HG02642 (cell line): ENCODE data around the gene CPEB4.
A peak's percentile ranks its signal among the peaks of the same experiment; 100 is the strongest.

Experiments
- ATAC-seq: cut with Tn5 transposase; IDR thresholded peaks from one replicate; pipeline ENCODE4 v1.9.1; 2021; ENCODE audit warnings: mild to moderate bottlenecking; ENCODE audit not compliant: unreplicated experiment, poor library complexity

Gene CPEB4

DNA sequence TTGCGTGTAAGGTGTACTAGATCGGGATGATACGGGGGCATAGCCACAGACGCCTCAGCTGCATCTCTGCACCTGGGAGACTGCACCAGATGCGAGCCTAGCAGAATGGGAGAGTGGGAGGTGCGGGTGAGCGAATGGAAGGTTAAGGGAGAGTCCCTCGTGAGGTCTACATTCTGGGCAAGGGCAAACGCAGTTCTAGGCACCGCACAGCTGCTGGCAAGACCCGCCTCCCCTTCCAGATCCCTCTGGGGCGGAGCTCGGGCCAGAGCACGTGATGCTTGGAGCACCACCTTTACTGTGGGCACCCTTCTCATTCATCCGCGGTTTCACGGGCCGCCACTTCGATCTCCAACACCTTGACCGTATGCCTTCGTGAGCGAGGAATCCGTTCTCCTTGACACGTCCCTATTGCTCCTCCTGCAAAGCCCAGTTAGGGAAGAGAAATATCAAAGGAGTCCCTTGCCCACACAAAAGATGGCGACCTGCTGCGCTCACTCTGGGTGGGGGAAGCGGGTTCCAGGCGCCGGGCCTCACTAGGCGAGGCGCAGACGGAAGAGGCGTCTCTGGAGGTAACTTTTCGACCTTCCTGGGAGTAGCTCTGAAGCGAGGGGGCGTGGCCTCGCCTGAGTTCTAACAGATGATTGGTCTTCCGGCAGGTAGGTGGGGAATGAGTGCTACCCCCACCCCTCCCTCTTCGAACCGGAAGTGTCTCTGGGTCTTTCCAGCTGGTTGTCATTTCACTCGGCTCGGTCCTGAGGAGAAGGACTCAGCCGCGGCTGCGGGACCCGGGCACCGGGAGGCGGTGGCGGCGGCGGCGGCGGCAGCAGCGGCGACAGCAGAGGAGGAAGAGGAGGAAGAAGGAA is at the start of gene CPEB4:
TSS of gene CPEB4 (plus strand) at position 740 of the 863 bp plus-strand sequence. CDS start 1,385 bp downstream, outside the sequence.
- ATAC-seq = peak; percentile 96

DNA sequence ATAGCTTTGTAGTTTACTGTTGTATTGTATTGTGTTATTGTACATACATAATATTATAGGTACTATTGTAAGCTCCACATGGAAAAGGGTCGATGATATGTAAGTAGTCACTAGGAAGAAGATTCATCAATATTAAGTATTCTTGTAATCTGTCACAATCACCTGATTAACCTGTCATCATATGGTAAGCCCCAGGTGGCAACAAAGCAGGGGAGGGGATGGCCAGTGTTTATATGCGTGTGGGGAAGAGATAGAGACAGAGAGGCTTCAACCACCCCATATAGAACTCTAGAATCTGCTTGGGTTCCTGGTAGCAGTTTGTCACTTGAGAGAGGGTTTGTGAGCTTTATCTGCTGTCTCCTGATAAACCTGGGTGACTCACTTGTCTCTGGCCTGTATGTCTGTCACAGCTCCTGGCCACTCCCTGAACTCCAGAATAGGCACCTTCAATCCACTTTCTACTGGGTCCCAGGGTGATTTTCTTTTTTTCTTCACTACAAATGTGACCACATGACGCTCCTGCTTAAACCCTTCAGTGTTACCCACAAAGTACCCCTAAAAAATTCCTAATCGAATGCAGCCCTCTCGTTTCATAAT is 48.9 kb upstream of the CPEB4 start:
- no peak for ATAC-seq

DNA sequence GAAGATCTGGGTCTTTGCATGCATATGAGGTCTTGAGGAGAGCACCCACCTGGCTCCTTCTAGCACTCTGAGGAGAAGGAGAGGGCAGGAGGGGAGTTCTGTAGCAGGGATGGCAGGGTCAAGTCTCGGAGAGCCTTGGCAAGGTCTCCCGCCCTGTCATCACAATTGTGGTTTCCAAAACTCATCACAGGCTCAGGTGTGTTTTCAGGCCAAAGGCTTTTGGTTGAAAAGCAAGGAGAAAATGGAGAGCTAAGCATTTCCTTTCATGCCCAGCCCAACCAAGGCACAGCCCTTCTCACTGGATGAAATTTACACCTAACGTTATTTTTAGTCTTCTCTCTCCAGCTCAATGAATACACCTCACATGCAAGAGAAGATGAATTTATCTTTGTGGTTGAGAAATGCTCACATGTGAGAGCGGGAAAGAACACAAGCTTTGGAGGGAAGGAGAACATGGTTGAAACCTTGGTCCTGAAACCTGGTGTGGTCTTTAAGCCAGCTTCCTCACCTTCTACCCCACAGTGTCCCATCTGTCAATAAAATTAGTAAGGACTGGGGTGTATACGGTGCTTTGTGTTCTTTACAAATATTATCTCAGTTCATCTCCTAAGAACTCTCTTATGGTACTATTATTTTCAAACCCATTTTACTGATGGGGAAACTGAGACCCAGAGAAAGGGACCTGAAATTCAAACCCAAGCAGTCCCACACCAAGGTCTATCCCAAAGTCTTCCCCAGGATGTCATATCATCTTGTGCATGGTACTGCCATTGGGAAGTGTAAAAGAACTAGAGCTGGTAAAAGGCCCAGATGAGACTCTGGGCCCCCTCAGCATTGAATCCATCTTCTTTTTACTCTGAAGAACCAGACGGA is 47.8 kb upstream of the CPEB4 start:
- ATAC-seq = no peak

DNA sequence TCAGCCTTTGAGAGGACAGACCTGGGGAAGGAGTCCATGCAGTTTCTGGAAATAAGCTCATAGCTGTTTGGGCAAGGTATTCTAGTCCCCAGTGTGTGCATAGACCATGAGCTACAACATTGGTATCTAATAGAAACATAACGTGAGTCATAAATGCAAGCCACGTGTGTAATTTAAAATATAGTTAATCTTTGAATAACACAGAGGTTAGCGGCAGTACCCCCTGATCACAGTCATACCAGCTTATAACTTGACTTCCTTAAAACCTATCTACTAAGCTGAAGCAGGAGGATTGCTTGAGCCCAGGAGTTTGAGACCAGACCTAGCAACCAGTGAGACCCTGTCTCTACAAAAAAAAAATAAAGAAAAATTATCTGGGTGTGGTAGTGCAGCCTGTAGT is 46.4 kb upstream of the CPEB4 start:
- ATAC-seq = no peak

DNA sequence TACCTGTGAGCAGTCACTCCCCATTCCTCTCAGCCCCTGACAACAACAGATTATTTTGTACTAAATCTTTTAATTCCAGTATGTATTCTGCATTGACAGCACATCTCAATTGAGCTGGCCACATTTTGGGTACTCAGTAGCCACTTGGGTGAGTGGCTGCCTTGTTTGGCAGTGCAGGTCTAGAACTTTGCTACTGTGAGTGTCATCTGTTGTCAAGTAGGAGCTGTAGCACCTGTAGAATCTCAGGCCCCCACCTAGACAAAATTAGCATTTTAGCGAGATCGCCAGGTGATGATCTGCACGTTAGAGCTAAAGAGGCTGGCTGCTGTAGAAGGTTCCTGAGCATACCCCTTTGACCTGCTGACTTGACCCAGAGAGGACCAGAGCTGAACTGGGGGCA is 44.4 kb upstream of the CPEB4 start:
- ATAC-seq = no peak

DNA sequence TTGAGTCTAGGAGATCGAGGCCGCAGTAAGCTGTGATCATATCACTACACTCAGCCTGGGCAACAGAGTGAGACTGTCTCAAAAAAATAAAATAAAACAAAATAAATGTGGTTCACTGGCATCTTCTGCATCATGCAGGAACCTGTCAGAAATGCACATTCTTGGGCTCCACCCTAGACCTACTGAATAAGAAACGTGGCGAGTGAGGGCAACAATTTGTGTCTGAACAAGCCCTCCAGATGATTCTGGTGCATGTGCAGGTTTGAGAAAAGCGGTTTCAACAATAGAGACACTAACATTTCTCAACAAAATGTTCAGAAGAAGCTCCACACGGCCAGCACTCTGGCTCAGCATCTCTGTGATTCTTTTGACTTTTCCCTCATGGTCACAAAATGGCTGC is 42.8 kb upstream of the CPEB4 start:
- no peak for ATAC-seq

DNA sequence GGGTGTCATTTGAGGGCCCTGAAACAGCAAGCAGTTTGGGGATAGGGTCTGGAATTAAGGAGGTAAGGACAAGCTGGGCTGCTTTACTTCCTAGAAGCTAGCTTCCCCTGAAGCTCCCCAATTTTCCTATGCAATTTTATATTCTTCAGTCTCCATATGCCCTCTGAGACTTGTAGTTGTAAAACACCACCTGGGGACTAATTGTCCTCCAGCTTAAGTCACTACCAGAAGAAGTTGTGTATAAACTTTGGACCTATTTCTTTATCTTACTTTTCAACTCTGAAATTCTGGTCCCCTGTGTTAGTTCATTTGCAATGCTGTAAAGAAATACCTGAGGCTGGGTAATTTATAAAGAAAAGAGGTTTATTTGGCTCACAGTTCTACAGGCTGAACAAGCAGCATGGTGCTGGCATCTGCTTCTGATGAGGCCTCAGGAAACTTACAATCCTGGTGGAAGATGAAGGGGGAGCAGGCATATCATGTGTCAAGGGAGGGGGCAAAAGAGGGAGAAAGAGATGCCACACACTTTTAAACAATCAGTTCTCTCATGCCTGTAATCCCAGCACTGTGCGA is 41.1 kb upstream of the CPEB4 start:
- no peak for ATAC-seq

DNA sequence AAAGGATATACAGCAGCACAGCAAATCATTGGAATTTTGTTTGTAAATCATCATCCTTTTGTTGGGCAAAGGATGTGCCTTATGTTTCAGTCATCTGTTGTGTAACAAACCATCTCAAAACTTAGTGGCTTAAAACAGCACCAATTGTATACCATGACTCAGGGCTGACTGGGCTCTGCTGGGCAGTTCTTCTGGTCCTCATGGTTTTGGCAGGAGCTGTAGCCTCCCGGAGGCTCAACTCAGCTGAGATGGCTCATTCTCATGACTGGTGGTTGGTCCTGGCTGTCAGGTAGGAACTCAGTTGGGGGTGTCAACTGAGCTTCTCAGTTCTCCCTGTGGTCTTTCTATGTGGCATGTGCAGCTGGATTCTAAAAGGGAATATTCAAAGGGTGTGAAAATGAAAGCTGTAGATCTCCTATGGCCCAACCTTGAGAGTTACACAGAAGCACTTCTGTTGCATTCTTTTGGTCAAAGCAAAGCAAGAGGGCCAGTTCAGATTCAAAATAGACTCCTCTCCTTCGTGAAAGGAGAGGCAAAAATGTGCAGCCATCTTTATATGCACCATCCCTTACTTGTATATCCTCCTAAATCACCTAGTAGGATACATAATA is 39.1 kb upstream of the CPEB4 start:
- ATAC-seq = no peak

DNA sequence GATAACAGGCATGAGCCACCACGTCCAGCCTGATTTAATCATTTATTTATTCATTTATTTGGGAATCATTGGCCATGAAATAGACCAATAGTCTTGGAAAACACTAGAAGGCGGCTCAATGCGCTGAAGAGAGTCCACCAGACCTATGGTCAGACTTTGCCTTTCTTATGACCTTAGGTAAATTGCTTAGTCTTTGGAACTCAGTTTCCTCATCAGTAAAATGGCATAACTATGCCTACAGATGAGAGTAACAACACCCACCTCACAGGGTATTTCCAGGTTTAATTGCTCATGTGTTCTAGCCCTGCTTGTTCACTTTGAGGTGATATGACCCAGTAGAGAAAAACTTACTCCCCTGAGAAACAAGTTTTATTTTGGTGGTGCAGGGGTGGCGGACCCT is 38.2 kb upstream of the CPEB4 start:
- ATAC-seq = no peak

DNA sequence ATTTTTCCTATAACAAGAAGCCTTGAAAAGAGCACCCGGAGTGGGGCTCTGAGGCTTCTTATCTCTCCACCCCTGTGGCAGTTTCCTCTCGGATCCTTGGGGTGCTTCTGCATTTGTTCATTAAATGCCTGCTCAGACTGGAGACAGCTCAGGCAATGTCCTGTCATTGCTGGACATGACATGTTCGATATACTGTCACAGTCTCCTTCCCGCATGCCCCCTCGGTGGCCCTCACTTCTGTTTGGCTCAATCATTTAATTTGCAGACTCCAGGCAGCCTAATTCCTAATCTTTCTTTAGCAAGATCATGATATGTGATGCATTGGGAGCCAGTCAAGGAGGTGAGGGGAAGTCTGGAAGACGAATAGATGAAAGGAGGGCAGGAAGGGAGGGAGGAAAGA is 37.5 kb upstream of the CPEB4 start:
- ATAC-seq = no peak

DNA sequence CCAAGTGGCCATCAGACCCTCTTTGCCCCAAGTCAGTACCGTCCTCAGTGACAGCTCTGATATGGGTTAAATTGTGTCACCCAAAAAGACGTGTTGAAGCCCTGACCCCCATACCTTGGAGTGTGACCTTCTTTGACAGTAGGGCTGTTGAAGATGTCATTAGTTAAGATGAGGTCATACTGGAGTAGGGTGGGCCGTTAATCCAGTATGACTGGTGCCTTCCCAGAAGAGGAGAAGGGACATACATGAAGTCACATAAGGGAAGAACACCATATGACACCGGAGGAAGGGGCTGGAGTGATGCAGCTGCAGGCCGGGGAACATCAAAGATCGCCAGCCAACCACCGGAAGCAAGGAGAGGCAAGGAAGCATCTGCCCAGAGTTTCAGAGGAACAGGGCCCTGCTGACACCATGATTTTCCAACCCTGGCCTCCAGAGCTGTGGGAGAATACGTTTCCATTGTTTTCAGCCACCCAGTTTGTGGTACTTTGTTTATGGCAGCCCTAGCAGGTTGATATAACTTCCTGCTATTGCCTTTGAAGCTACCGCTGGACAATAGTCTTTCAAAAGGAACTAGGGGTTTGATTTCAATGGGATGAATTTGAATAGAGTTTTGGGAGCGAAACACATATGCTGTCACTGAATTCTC is 36.4 kb upstream of the CPEB4 start:
- ATAC-seq = no peak

DNA sequence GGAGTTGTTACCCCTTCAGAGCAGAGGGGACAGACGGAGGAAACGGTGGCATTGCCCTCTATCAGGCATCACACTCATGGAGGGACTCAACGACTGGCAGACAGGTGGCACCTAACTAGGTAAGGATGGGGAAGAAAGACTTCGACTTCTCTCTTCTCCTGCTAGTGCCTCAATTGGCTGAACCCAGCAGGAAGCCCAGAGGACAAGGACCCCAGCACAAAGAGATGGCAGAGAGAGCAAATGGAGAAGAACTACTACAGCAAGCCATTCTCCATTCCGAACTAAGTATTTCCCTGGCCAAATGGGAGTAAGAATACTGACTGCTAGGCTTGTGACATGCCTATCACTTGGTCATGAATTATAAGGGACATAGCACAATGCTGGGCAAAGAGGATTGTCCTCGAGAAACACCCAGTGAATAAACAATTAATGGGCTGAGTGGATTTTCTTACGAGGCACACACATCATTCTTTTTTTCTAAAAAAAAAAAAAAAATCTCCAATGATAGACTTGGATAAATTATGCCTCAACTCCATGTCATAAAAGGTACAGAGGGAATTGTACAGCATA is 35.3 kb upstream of the CPEB4 start:
- ATAC-seq = no peak

DNA sequence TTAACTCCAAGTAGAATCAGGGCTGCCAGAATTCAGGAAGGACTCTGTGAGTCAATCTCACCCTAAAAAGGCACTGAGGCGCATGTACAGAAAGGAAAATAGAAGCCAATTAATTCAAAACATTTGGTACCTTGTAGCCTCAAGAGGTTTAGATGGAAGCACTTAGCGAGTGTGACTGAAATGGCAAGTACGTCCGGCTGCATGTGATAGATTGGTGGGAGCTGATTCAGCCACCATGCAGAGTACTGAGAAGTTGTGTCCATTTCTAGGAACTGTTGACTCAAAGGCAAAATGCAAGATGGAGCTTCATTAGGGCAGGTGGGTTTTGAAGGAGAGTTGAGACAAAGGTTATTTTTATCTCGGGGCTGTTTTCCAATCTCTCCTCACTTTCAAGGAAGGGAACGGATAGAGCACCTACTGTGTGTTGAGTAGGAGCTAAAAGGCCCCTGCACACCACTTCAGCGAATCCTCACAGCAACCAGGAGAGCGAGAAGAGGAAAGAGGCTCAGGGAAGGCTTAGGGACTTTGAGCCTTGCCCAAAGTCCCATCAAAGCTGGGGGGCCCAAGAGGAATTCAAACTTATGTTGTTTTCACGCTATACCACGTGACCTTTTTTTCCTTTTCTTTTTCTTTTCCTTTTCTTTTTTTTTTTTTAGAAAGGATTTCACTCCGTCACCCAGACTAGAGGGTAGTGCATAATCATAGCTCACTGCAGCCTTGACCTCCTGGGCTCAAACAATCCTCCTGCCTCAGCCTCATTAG is 34.6 kb upstream of the CPEB4 start:
- ATAC-seq = no peak

DNA sequence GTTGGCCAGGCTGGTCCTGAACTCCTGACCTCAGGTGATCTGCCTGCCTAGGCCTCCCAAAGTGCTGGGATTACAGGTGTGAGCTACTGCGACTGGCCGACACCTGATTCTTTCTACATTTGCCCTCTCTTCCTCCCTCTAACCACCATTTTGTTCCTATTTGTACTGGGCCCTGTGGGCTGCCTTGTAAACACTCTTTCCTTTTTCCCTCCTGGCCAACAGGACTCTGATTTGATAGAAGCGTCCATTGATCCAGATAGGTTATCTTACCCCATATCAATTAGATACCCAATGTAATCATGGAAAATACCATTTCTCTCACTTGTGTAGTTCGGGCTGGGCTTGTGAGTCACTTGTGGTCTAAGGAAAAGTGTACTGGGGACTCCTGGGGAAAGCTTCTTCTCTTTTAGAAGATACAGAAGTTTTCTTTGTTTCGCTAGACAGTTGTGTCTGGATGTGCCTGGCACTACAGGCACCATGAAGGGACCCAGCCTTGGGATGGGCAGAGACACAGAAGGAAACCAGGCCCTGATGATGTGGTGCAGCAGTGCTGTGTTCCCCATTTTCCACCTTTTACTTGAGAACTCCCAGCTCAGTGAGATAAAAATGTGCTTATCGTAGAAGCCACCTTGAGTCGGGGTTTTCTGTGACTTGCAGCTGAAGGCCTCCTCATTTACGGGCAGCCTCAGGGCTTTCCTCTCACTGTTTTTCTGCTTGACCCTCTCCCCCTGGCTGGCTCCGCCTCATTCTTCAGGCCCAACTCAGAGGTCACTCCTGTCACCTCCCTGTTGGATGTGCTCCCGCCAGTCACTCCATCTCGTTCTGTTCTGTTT is 32.8 kb upstream of the CPEB4 start:
- no peak for ATAC-seq

DNA sequence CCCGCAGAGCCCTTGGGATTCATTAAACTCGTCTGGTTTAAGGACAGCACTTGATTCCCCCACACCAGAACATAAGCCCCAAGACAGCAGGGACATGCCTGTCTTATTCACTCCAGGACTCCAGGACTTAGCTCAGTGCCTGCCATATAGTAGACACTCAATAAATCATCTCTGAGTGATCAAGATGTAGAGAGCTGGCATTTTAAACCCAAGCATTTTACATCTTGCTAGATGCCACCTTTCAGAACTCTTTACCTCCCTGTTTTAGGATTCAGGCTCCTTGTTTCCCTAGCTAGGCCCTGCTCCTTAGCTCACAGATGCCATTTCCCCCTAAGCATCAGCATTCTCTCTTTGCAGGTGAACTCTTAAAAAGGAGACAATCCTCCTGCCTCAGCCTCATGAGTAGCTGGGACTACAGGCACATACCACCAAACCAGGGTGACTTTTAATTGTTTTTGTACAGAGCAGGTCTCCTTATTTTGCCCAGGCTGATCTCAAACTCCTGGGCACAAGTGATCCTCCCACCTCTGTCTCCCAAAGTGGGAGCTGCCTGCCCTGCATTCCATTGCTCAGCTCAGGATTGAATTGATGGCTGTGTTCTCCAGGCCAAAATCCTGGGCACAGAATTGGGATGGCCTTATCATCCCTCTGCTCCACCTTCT is 32.0 kb upstream of the CPEB4 start:
- no peak for ATAC-seq

DNA sequence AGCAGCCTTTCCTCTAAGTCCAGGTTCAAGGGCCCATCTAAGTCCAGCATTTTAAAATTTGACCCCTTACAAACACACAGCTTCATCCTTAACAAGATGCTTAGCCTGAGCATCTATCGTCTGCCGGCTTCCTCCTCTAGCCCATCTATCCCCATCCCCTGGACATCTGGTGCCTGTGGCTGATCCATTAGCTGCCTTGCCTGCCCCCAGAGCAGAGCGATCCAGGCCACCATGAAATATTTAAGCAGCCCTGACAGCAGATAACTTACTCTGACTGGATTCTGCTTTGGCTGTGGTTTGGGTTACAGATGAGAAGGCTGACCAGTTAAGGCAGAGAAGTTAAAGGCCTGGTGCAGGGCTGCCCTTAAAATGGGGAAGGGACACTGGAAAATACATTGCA is 30.9 kb upstream of the CPEB4 start:
- no peak for ATAC-seq

DNA sequence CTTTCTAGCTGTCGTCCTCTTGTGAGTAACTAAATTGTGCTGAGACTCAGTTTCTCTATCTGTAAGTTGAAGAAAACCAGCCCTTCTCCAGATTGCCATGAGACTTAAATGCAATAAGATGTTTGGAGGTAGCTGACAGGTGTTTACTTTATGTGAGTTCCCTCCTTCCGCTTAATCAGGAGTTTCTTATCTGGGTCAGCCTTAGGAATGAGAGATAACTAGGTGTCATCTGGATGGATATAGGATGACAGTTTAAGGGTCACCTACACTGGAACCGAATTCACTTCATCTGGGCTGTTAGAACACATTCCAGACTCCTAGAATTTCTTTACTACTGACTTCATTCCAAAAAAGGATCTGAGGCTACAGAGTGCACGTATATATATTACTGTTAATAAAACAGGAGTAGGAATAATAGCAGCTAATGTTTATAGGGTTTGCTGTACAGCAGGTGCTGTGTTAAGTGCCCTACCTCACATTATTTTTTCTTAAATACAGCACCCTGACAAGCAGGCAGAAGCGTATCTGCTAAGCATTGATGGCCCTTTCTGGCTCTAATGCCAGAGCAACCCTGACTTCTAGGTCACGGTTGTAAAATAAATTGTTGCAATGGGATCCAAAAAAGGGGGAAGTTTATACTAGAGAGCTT is 30.0 kb upstream of the CPEB4 start:
- no peak for ATAC-seq
